Stomach smooth muscle (tissue), 2 donors: ENCODE measurements around the gene MED12L.
A peak's percentile ranks its signal among the peaks of the same experiment; 100 is the strongest.

Experiments
- H3K27ac ChIP-seq: one replicate; pipeline ENCODE4 v1.7.0; 2013; ENCODE audit warnings: mild to moderate bottlenecking, low read length, inconsistent platforms
- H3K27me3 ChIP-seq, 2 donors: one replicate each; pipeline ENCODE4 v1.7.0; 2013; ENCODE audit warnings: low read length in 2 of 2; ENCODE audit not compliant: insufficient read depth in 2 of 2, control insufficient read depth in 1 of 2
- H3K36me3 ChIP-seq, 2 donors: one replicate each; pipeline ENCODE4 v1.7.0; 2013; ENCODE audit warnings: low read length in 2 of 2; ENCODE audit not compliant: control insufficient read depth in 2 of 2, insufficient read depth in 2 of 2
- H3K4me1 ChIP-seq: one replicate; pipeline ENCODE4 v1.7.0; 2013; ENCODE audit warnings: low read length; ENCODE audit not compliant: control insufficient read depth, insufficient read depth
- H3K4me3 ChIP-seq, 2 donors: one replicate each; pipeline ENCODE4 v1.7.0; 2013; ENCODE audit warnings: low read length in 2 of 2
- H3K9ac ChIP-seq, 2 donors: one replicate each; pipeline ENCODE4 v1.7.0; 2013; ENCODE audit warnings: low read length in 2 of 2, mild to moderate bottlenecking in 1 of 2
- H3K9me3 ChIP-seq, 2 donors: one replicate each; pipeline ENCODE4 v1.7.0; 2013; ENCODE audit warnings: low read length in 2 of 2; ENCODE audit not compliant: control insufficient read depth in 2 of 2
- donor health status: healthy.
- donor health status: Pancreatic carcinoma.

MED12L gene

DNA sequence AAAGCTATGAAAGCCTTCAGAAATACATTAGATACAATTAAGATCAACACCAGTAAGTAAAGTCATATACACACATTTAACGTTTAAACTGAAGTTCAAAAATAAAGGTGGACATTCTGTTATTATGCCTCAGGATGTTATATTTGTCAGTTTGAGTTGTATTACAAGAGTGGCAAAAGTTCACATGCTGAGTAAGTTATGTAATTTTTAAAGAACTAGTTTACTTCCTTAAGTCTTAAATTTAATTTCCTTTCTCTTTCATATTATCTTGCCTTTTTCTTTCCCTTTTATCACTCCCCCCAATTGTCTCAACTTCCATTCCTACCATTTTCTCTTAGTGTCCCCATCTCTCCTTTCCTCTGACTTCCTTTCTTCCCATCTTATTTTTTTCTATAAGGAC is 236.1 kb downstream of the MED12L start:
- Histone ChIP-seq H3K27ac (no peak overlapping the region), H3K4me3 (no peak overlapping the region), H3K4me1 (no peaks in the 10 kb centered on the region), H3K36me3 (no peaks in the 10 kb centered on the region), H3K9ac (no peak overlapping the region), H3K9me3 (no peaks in the 10 kb centered on the region), H3K27me3 (no peaks in the 10 kb centered on the region)

DNA sequence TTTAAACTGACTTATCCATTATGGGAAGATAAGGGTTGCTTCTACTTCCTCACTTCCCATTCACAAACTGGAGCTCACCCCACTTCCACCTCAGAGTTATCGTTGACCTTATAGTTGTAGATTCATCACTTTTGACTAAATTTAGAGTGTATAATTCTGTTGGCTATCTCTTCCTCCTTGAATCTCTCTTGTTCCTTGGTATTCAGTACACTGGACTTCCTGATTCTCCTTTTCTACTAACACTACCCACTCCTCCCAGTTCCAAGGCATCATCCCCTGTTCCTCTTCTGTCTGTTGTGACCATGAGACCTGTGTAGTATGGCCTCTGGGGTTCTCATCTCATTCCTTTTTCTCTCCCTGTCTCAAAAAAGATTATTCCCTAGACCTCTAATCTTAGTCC is 237.0 kb downstream of the MED12L start:
- Histone ChIP-seq H3K27ac (no peak overlapping the region), H3K9ac (no peak overlapping the region), H3K36me3 (no peaks in the 10 kb centered on the region), H3K27me3 (no peaks in the 10 kb centered on the region), H3K4me3 (no peak overlapping the region), H3K9me3 (no peaks in the 10 kb centered on the region), H3K4me1 (no peaks in the 10 kb centered on the region)

DNA sequence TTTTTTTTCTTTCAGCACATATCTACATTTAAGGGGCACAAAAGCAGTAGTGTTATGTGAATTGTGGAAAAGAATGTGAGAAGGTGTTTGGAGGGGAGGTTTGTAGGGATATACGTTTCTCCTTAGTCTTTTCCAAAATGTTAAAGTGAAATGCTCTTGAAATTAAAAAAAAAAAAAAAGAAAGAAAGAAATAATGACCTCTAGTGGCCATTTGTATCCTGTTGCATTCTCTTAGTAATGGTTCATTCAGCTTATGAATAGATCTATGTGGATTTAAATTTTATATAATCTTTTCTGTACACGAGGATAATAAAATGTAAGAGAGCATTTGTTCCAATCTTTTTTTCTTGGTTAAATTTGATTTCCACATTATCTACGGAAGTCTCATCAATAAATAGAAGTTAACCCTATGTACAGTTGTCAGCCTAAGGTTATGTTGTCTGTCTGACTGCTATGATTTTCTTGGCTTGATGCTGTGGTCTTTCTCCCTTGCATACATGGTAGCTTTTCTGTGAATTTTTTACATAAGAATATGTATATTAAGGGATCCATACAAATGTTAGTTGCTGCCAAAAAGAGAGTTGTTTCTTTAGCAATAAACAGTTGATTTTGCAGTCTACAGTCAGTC is 242.2 kb downstream of the MED12L start:
- no peaks in the 10 kb centered on the region for H3K9me3 ChIP-seq
- H3K4me3 ChIP-seq: no peak overlapping the region
- H3K36me3 ChIP-seq: no peaks in the 10 kb centered on the region
- no peak overlapping the region for H3K27ac ChIP-seq
- H3K9ac ChIP-seq: no peak overlapping the region
- no peaks in the 10 kb centered on the region for H3K27me3 ChIP-seq
- H3K4me1 ChIP-seq: no peaks in the 10 kb centered on the region

DNA sequence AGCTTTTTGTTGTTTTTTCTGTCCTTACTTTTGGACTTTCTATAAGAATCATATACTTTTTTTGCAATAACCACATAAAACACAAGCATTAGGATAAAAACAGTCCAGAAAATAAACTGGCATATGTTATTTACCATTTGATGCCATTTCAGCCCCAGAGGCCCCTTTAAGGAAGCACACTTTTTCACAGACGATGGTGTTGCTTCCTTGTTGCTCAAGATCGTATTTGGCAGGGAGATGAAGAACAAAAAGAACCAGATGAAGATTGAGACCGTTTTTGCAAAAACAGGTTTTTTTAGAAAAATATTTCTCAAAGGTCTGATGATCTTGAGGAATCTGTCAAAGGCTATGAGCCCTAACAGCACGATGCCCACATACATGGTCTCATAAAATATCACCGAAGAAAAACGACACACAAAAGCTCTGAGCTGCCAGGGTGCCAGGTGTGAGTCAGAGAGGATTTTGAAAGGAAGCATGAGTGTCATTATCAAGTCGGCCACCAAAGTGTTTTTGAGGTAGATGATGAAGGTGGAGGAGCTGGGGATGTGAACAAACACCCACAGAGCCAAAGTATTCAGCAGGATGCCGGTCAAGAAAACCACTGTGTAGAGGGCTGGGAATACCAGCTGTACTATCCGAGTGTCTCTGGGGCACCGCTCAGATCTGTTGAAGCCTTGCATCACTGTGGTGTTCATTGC is 243.0 kb downstream of the MED12L start:
- no peaks in the 10 kb centered on the region for H3K27me3 ChIP-seq
- no peak overlapping the region for H3K9ac ChIP-seq

DNA sequence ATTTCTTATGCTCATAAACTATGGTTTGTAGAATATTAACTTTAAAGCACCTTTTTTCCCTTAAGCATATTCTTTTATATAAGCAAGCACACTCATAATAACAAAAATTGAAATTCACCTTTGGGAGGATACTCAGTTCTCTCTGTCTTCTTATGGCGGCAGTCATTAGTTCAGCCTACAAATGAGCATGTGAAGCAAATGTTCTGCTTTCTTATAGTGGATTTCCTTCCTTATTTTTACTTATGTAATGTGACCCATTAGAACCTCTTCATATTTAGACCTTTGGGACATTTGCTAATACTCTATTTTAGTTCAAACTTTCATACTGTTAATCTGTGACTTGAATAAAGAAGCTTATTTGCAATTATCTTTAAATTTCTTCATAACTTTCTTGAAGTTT is 243.9 kb downstream of the MED12L start, which contains the start of gene P2RY13:
Gene P2RY13, minus strand, starts transcription at position 187 of the 400 bp plus-strand sequence. Its CDS starts 21 bp downstream, at position 166.
- Histone ChIP-seq H3K27me3 (no peaks in the 10 kb centered on the region), H3K9me3 (no peaks in the 10 kb centered on the region), H3K36me3 (no peaks in the 10 kb centered on the region), H3K4me1 (no peaks in the 10 kb centered on the region), H3K4me3 (no peak within 1 kb of the TSS), H3K27ac (no peak within 1 kb of the TSS), H3K9ac (no peak within 1 kb of the TSS)

More for the DNA sequence above, 243.0 kb downstream of the MED12L start:
- Histone ChIP-seq H3K4me1 (no peaks in the 10 kb centered on the region), H3K9me3 (no peaks in the 10 kb centered on the region), H3K4me3 (no peak overlapping the region), H3K27ac (no peak overlapping the region), H3K36me3 (no peaks in the 10 kb centered on the region)

- Histone ChIP-seq H3K27ac (no peak overlapping the region), H3K36me3 (no peaks in the 10 kb centered on the region), H3K9me3 (no peaks in the 10 kb centered on the region), H3K4me3 (no peak overlapping the region), H3K9ac (no peak overlapping the region), H3K4me1 (no peaks in the 10 kb centered on the region), H3K27me3 (no peaks in the 10 kb centered on the region)
These were observed 244.9 kb downstream of the MED12L start for GRCh38 chr3:151330379-151330778.

GRCh38 chr3:151330899-151331298 is 245.4 kb downstream of the MED12L start:
- H3K9me3 ChIP-seq: no peaks in the 10 kb centered on the region
- no peaks in the 10 kb centered on the region for H3K36me3 ChIP-seq
- no peak overlapping the region for H3K4me3 ChIP-seq
- no peak overlapping the region for H3K9ac ChIP-seq
- no peak overlapping the region for H3K27ac ChIP-seq
- no peaks in the 10 kb centered on the region for H3K27me3 ChIP-seq
- H3K4me1 ChIP-seq: no peaks in the 10 kb centered on the region

GRCh38 chr3:151331696-151332095 is 246.2 kb downstream of the MED12L start:
- Histone ChIP-seq H3K4me1 (no peaks in the 10 kb centered on the region), H3K4me3 (no peak overlapping the region), H3K9me3 (no peaks in the 10 kb centered on the region), H3K27ac (no peak overlapping the region), H3K36me3 (no peaks in the 10 kb centered on the region), H3K27me3 (no peaks in the 10 kb centered on the region), H3K9ac (no peak overlapping the region)

DNA sequence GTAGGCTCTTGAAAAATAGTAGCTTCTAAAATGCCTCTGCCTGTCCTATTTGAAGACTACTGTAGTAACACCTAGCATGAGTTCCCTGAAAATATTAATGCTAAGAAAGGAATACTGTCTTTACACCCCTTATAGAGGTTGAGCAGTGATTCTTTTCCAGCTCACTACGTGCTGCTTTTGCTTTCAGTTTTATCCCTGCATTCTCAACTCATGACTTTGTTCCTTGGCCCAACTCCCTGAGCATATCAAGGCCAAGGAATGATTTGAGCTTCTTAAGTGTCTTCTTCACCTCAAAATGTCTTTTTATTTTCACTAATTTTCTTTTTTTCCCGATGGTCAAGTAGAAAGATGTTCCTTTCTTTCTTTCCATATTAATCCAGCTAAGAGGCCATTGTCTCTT is 260.4 kb downstream of the MED12L start:
- H3K27me3 ChIP-seq: no peaks in the 10 kb centered on the region
- peak overlapping the region; percentile 22 to 23 for H3K4me3 ChIP-seq
- no peaks in the 10 kb centered on the region for H3K9me3 ChIP-seq
- H3K9ac ChIP-seq: no peak overlapping the region
- no peaks in the 10 kb centered on the region for H3K36me3 ChIP-seq
- no peak overlapping the region for H3K27ac ChIP-seq
- H3K4me1 ChIP-seq: no peaks in the 10 kb centered on the region

DNA sequence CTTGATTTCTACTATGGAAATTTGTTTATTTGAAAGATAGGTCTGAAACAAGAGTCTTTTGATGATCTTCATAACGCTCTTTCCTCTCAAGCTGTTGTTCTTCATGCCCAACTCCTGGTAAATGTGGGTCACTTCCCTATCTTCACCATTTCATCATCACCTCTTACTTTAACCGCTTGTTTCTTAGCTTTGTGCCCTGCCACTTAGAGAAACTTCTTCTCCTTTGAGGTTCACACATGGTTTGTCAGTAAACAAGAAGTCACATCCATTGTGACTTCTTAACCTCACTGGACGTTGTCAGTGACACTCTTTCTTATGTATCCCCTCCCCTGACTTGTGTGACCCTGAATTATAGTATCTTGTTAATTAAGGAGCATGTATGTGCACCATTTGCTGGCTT is 260.8 kb downstream of the MED12L start:
- no peak overlapping the region for H3K27ac ChIP-seq
- no peaks in the 10 kb centered on the region for H3K4me1 ChIP-seq
- no peak overlapping the region for H3K9ac ChIP-seq
- H3K27me3 ChIP-seq: no peaks in the 10 kb centered on the region
- H3K9me3 ChIP-seq: no peaks in the 10 kb centered on the region
- H3K36me3 ChIP-seq: no peaks in the 10 kb centered on the region
- H3K4me3 ChIP-seq: peak overlapping the region in 1 of 2 donors; percentile 22

DNA sequence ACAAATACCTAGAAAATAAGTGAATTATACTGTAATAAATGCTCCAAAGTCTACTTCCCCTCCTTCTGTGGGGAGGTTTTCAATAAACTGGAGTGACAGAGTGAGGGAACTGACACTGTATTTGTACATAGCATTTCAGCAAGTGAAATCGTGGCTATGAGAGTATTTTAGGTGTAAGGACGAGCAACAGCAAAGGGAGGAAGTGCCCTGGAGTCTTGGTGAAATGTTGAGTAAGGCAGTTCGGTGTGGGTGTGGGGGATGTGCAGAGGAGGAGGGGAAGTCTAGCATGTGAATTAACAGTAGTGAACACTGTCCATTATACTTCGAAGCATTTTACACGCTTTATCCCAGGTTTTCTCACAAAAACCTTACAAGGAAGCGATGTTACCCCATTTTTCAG is 262.0 kb downstream of the MED12L start:
- no peaks in the 10 kb centered on the region for H3K9me3 ChIP-seq
- H3K27ac ChIP-seq: no peak overlapping the region
- H3K4me3 ChIP-seq: no peak overlapping the region
- no peaks in the 10 kb centered on the region for H3K27me3 ChIP-seq
- H3K36me3 ChIP-seq: no peaks in the 10 kb centered on the region
- no peak overlapping the region for H3K9ac ChIP-seq
- no peaks in the 10 kb centered on the region for H3K4me1 ChIP-seq
